Gastrocnemius medialis (tissue), 4 donors: ENCODE results near the gene NFYA.

Source experiments
- POLR2A ChIP-seq, 2 donors: fragments of 450-650 bp; IDR thresholded peaks; one replicate each; pipeline ENCODE4 v1.6.1; 2017; ENCODE audit warnings: antibody characterized with exemption in 2 of 2, mild to moderate bottlenecking in 2 of 2, moderate library complexity in 2 of 2
- TF ChIP-seq, protein P1 (sequence below), 5 experiments: fragments of 450-650 bp in 3 of 5; fragments of 200-600 bp in 2 of 5; sonication (generic) in 2 of 5; IDR thresholded peaks in 4 of 5; conservative IDR thresholded peaks in 1 of 5; 1 replicate in 4 of 5; 2 replicates in 1 of 5; pipeline ENCODE4 v1.5.1; 2016 to 2019; ENCODE audit warnings: antibody characterized with exemption in 5 of 5, mild to moderate bottlenecking in 3 of 5, moderate library complexity in 3 of 5

- TF ChIP-seq, protein P1, sequence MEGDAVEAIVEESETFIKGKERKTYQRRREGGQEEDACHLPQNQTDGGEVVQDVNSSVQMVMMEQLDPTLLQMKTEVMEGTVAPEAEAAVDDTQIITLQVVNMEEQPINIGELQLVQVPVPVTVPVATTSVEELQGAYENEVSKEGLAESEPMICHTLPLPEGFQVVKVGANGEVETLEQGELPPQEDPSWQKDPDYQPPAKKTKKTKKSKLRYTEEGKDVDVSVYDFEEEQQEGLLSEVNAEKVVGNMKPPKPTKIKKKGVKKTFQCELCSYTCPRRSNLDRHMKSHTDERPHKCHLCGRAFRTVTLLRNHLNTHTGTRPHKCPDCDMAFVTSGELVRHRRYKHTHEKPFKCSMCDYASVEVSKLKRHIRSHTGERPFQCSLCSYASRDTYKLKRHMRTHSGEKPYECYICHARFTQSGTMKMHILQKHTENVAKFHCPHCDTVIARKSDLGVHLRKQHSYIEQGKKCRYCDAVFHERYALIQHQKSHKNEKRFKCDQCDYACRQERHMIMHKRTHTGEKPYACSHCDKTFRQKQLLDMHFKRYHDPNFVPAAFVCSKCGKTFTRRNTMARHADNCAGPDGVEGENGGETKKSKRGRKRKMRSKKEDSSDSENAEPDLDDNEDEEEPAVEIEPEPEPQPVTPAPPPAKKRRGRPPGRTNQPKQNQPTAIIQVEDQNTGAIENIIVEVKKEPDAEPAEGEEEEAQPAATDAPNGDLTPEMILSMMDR (IDR thresholded peaks at IDR 0.05 in 4 of 5, conservative IDR thresholded peaks at IDR 0.05 in 1 of 5) = no peak
- no peak for TF ChIP-seq POLR2A (IDR thresholded peaks at IDR 0.05)
These were observed 45.5 kb upstream of the NFYA start for GRCh38 chr6:41027241-41027640.
